HepG2 (cell line): ENCODE data around the gene CCDC9B. TPM values are rescaled to one million over a fixed set of nuclear protein-coding genes. Genes with fewer than 3 reads are reported as not detected.

Source experiments
- ZBTB7B ChIP-seq: sonication (generic); formaldehyde crosslinking; IDR thresholded peaks from 2 replicates; pipeline ENCODE4 v1.4.0; 2020; ENCODE audit warnings: missing genetic modification reagents
- ZNF670 ChIP-seq: sonication (generic); formaldehyde crosslinking; IDR thresholded peaks from 2 replicates; pipeline ENCODE4 v1.8.0; 2022; ENCODE audit warnings: mild to moderate bottlenecking, missing genetic modification reagents, borderline replicate concordance
- polyA plus RNA-seq, 8 experiments: library from polyadenylated mRNA; depleted of rRNA in 3 of 8; stranded (reverse) in 7 of 8; unstranded in 1 of 8; fragments of >200 nt; fragmentation: Illumina TruSeq in 4 of 8; extraction: Trizol in 4 of 8; gene quantifications; 2 replicates each; pipeline versions ENCODE4 v1.2.1 to v1.2.3, GENCODE V29; 2011 to 2016; ENCODE audit warnings: low read depth in 4 of 8, missing spikeins in 1 of 8, mixed read lengths in 1 of 8; ENCODE audit not compliant: insufficient read depth in 1 of 8
- total RNA-seq, 5 experiments: library from RNA; depleted of rRNA; stranded (reverse); fragments of >200 nt; fragmentation: Illumina TruSeq; extraction: Trizol; gene quantifications; 2 replicates each; pipeline ENCODE4 v1.2.3, GENCODE V29; 2016; ENCODE audit warnings: low read depth in 1 of 5
- TF ChIP-seq, protein P1 (sequence below): sonication (generic); formaldehyde crosslinking; IDR thresholded peaks from 2 replicates; pipeline ENCODE4 v1.4.0; 2020; ENCODE audit warnings: mild to moderate bottlenecking, missing genetic modification reagents
- TF ChIP-seq, protein P2 (sequence below), 2 experiments: sonication (generic) in 1 of 2; formaldehyde crosslinking in 1 of 2; IDR thresholded peaks; 2 replicates each; pipeline versions ENCODE4 v1.4.0 to v1.6.1; 2018 to 2020; ENCODE audit warnings: missing genetic modification reagents in 2 of 2, borderline replicate concordance in 1 of 2, low read depth in 1 of 2, mild to moderate bottlenecking in 1 of 2, missing biosample characterization in 1 of 2
- TF ChIP-seq, protein P3 (sequence below): sonication (generic); formaldehyde crosslinking; IDR thresholded peaks from 2 replicates; pipeline ENCODE4 v1.5.1; 2020; ENCODE audit warnings: mild to moderate bottlenecking, missing genetic modification reagents

The CCDC9B gene
- total and polyA plus RNA-seq, 2 of the 13 experiments (the other 11 are each of a cell fraction or from before 2014, with no cell fraction given): 0.98 to 1.6 TPM

DNA sequence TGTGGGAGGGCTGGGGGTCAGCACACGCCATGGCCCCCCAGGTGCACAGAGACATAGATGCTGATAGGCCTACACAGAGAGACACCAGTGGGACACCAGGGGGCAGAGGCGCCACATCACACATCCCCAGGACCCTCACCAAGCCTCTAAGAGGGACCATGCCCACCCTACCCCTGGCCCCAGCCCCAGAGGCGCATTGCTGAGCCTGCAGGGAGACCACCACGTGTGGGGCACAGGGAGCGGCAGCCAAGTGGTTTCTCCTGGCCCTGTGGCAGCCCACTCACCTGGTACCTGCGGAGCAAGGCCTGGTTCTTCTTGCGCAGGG lies 1.2 kb downstream of the CCDC9B start (continued):
- TF ChIP-seq, protein P1, sequence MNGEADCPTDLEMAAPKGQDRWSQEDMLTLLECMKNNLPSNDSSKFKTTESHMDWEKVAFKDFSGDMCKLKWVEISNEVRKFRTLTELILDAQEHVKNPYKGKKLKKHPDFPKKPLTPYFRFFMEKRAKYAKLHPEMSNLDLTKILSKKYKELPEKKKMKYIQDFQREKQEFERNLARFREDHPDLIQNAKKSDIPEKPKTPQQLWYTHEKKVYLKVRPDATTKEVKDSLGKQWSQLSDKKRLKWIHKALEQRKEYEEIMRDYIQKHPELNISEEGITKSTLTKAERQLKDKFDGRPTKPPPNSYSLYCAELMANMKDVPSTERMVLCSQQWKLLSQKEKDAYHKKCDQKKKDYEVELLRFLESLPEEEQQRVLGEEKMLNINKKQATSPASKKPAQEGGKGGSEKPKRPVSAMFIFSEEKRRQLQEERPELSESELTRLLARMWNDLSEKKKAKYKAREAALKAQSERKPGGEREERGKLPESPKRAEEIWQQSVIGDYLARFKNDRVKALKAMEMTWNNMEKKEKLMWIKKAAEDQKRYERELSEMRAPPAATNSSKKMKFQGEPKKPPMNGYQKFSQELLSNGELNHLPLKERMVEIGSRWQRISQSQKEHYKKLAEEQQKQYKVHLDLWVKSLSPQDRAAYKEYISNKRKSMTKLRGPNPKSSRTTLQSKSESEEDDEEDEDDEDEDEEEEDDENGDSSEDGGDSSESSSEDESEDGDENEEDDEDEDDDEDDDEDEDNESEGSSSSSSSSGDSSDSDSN: no peak
- TF ChIP-seq ZBTB7B (CRISPR knock-in tag) (0 out of 2 replicates have a peak, but pooled peaks have one; percentile 21), ZNF670 (no peak)
- TF ChIP-seq, protein P2, sequence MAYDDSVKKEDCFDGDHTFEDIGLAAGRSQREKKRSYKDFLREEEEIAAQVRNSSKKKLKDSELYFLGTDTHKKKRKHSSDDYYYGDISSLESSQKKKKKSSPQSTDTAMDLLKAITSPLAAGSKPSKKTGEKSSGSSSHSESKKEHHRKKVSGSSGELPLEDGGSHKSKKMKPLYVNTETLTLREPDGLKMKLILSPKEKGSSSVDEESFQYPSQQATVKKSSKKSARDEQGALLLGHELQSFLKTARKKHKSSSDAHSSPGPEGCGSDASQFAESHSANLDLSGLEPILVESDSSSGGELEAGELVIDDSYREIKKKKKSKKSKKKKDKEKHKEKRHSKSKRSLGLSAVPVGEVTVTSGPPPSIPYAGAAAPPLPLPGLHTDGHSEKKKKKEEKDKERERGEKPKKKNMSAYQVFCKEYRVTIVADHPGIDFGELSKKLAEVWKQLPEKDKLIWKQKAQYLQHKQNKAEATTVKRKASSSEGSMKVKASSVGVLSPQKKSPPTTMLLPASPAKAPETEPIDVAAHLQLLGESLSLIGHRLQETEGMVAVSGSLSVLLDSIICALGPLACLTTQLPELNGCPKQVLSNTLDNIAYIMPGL (CRISPR knock-in tag; IDR thresholded peaks at IDR 0.05; ENCODE audit: borderline replicate concordance in 1 of 2, low read depth in 1 of 2): 0 out of 4 replicates have a peak, but pooled peaks of 1 of the 2 experiments have one; percentile 15
- TF ChIP-seq, protein P3, sequence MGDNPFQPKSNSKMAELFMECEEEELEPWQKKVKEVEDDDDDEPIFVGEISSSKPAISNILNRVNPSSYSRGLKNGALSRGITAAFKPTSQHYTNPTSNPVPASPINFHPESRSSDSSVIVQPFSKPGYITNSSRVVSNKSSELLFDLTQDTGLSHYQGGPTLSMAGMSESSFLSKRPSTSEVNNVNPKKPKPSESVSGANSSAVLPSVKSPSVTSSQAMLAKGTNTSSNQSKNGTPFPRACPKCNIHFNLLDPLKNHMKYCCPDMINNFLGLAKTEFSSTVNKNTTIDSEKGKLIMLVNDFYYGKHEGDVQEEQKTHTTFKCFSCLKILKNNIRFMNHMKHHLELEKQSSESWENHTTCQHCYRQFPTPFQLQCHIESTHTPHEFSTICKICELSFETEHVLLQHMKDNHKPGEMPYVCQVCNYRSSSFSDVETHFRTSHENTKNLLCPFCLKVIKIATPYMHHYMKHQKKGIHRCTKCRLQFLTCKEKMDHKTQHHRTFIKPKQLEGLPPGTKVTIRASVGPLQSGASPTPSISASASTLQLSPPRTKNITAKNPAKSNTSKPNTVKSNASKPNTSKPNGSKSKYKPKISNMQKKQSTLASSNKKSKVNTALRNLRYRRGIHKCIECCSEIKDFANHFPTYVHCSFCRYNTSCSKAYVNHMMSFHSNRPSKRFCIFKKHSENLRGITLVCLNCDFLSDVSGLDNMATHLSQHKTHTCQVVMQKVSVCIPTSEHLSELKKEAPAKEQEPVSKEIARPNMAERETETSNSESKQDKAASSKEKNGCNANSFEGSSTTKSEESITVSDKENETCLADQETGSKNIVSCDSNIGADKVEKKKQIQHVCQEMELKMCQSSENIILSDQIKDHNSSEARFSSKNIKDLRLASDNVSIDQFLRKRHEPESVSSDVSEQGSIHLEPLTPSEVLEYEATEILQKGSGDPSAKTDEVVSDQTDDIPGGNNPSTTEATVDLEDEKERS: no peak
